ENCODE data around the gene AQP12A.

DNA sequence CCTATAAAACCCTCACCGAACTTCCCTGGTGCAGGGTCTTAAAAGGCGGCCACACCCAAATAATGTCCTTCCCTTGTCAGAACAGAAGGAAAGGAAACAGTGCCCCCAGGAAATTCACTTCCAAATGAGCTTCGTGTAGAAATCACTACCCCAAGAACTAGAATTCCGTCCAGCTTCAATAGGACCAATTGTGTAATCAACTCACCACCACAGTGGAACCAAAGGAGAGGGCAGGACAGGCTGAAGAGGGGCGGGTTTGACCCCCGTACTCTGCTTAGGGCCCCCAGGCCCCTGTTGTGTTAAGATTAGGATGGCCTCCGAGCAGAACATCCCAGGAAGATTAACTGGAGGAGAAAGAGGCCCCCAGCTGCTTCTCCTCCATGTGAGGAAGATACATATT is 42.3 kb upstream of the AQP12A start:
- TF ChIP-seq, protein P1, sequence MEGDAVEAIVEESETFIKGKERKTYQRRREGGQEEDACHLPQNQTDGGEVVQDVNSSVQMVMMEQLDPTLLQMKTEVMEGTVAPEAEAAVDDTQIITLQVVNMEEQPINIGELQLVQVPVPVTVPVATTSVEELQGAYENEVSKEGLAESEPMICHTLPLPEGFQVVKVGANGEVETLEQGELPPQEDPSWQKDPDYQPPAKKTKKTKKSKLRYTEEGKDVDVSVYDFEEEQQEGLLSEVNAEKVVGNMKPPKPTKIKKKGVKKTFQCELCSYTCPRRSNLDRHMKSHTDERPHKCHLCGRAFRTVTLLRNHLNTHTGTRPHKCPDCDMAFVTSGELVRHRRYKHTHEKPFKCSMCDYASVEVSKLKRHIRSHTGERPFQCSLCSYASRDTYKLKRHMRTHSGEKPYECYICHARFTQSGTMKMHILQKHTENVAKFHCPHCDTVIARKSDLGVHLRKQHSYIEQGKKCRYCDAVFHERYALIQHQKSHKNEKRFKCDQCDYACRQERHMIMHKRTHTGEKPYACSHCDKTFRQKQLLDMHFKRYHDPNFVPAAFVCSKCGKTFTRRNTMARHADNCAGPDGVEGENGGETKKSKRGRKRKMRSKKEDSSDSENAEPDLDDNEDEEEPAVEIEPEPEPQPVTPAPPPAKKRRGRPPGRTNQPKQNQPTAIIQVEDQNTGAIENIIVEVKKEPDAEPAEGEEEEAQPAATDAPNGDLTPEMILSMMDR (IDR thresholded peaks at IDR 0.05): no peak
- no peak for TF ChIP-seq POLR2A (IDR thresholded peaks at IDR 0.05)

Data from adrenal gland (tissue), 5 donors.